ENCODE results near the gene NFIC.

Gene NFIC

GRCh38 chr19:3323658-3324057 lies 42.7 kb upstream of the NFIC start:
- no peak overlapping the region for H3K14ac ChIP-seq (ENCODE audit: low read length in 2 of 2)
- H2BK12ac ChIP-seq (ENCODE audit: low read length in 2 of 2), result no peak overlapping the region
- no peak overlapping the region for H2BK15ac ChIP-seq (ENCODE audit: low read depth, poor library complexity, severe bottlenecking)
- no peak overlapping the region for H4K8ac ChIP-seq (ENCODE audit: low read length)
- H3K9ac ChIP-seq (ENCODE audit: low read length), result no peak overlapping the region
- H4K91ac ChIP-seq (ENCODE audit: low read length), result no peak overlapping the region
- no peak for DNase-seq
- no peak overlapping the region for H3K4me3 ChIP-seq (ENCODE audit: insufficient read depth in 1 of 2, low read depth in 1 of 2, low read length in 2 of 2)
- peaks cover 16 to 33% of the 10 kb centered on the region in 2 experiments for H3K27me3 ChIP-seq (ENCODE audit: control insufficient read depth in 1 of 2, insufficient read depth in 1 of 2, low read length in 2 of 2)
- no peaks in the 10 kb centered on the region for H3K79me1 ChIP-seq (replicated peaks; ENCODE audit: low read length, poor library complexity, severe bottlenecking)
- no peak overlapping the region for H2AK5ac ChIP-seq (ENCODE audit: low read length, severe bottlenecking)
- no peaks in the 10 kb centered on the region for H3K4me1 ChIP-seq (ENCODE audit: control insufficient read depth, insufficient read depth, low read depth, low read length)
- no peak overlapping the region for H2BK120ac ChIP-seq (ENCODE audit: low read depth, low read length)
- H2AFZ ChIP-seq (ENCODE audit: low read depth, low read length), result no peak overlapping the region
- no peak overlapping the region for H3K23ac ChIP-seq (ENCODE audit: low read length in 2 of 2)
- 57% methylated on average over 2 of the region's 2 CpGs for WGBS
- no peaks in the 10 kb centered on the region for H3K9me3 ChIP-seq (ENCODE audit: control insufficient read depth, low read length)
- no peak overlapping the region for H2BK5ac ChIP-seq (ENCODE audit: low read depth, low read length, poor library complexity, severe bottlenecking)
- no peaks in the 10 kb centered on the region for H3K36me3 ChIP-seq (ENCODE audit: control insufficient read depth in 1 of 2, insufficient read depth in 2 of 2, low read depth in 1 of 2, low read length in 2 of 2)
- no peak overlapping the region for H3K27ac ChIP-seq (ENCODE audit: low read length, poor library complexity, severe bottlenecking)
- H3K4ac ChIP-seq (ENCODE audit: low read depth in 1 of 2, low read length in 2 of 2), result no peak overlapping the region
- H3K18ac ChIP-seq (ENCODE audit: low read depth in 1 of 2, low read length in 2 of 2), result no peak overlapping the region
- no peak overlapping the region for H3K4me2 ChIP-seq (ENCODE audit: low read length, poor library complexity, severe bottlenecking)

DNA sequence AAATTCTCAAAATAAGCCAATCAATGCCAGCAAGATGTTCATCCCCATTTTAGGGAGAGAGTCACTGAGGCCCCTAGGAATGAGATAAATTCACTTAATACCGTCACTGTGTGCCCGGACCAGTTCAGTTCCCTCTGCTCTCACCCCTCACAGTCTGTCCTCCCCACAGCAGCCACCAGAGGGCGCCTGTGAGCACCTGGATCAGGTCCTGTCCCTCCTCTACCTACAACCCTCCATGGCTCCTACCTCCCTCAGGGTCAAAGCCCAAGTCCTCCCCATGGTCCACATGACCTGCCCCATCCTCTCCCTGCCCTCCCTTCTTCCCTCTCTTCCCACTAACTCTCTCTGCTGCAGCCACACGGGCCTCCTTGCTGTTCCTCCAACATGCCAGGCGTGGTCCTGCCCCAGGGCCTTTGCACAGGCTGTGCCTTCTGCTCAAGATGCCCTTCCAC lies 42.0 kb upstream of the NFIC start:
- H2AFZ ChIP-seq (ENCODE audit: low read depth, low read length), result no peak overlapping the region
- no peak overlapping the region for H3K27ac ChIP-seq (ENCODE audit: low read length, poor library complexity, severe bottlenecking)
- peak; percentile 44 for DNase-seq
- WGBS, result 54% methylated on average over 5 of the region's 5 CpGs
- H3K18ac ChIP-seq (ENCODE audit: low read depth in 1 of 2, low read length in 2 of 2), result no peak overlapping the region
- H2BK5ac ChIP-seq (ENCODE audit: low read depth, low read length, poor library complexity, severe bottlenecking), result no peak overlapping the region
- H2AK5ac ChIP-seq (ENCODE audit: low read length, severe bottlenecking), result no peak overlapping the region
- no peak overlapping the region for H3K14ac ChIP-seq (ENCODE audit: low read length in 2 of 2)
- no peak overlapping the region for H3K23ac ChIP-seq (ENCODE audit: low read length in 2 of 2)
- no peak overlapping the region for H4K8ac ChIP-seq (ENCODE audit: low read length)
- H3K4me2 ChIP-seq (ENCODE audit: low read length, poor library complexity, severe bottlenecking), result no peak overlapping the region
- no peak overlapping the region for H4K91ac ChIP-seq (ENCODE audit: low read length)
- peaks cover 16 to 33% of the 10 kb centered on the region in 2 experiments for H3K27me3 ChIP-seq (ENCODE audit: control insufficient read depth in 1 of 2, insufficient read depth in 1 of 2, low read length in 2 of 2)
- no peak overlapping the region for H2BK120ac ChIP-seq (ENCODE audit: low read depth, low read length)
- no peak overlapping the region for H3K4ac ChIP-seq (ENCODE audit: low read depth in 1 of 2, low read length in 2 of 2)
- no peak overlapping the region for H3K4me3 ChIP-seq (ENCODE audit: insufficient read depth in 1 of 2, low read depth in 1 of 2, low read length in 2 of 2)
- H3K9me3 ChIP-seq (ENCODE audit: control insufficient read depth, low read length), result no peaks in the 10 kb centered on the region
- H2BK15ac ChIP-seq (ENCODE audit: low read depth, poor library complexity, severe bottlenecking), result no peak overlapping the region
- no peaks in the 10 kb centered on the region for H3K4me1 ChIP-seq (ENCODE audit: control insufficient read depth, insufficient read depth, low read depth, low read length)
- H3K9ac ChIP-seq (ENCODE audit: low read length), result no peak overlapping the region
- H2BK12ac ChIP-seq (ENCODE audit: low read length in 2 of 2), result no peak overlapping the region
- no peaks in the 10 kb centered on the region for H3K36me3 ChIP-seq (ENCODE audit: control insufficient read depth in 1 of 2, insufficient read depth in 2 of 2, low read depth in 1 of 2, low read length in 2 of 2)
- H3K79me1 ChIP-seq (replicated peaks; ENCODE audit: low read length, poor library complexity, severe bottlenecking), result no peaks in the 10 kb centered on the region

GRCh38 chr19:3325451-3325850 lies 40.9 kb upstream of the NFIC start:
- Histone ChIP-seq H2BK5ac (ENCODE audit: low read depth, low read length, poor library complexity, severe bottlenecking) (no peak overlapping the region), H2BK120ac (ENCODE audit: low read depth, low read length) (no peak overlapping the region), H2AK5ac (ENCODE audit: low read length, severe bottlenecking) (no peak overlapping the region), H3K79me1 (replicated peaks; ENCODE audit: low read length, poor library complexity, severe bottlenecking) (no peaks in the 10 kb centered on the region), H4K91ac (ENCODE audit: low read length) (no peak overlapping the region), H3K4me1 (ENCODE audit: control insufficient read depth, insufficient read depth, low read depth, low read length) (no peaks in the 10 kb centered on the region), H3K27me3 (ENCODE audit: control insufficient read depth in 1 of 2, insufficient read depth in 1 of 2, low read length in 2 of 2) (peaks cover 16 to 25% of the 10 kb centered on the region in 2 experiments), H3K27ac (ENCODE audit: low read length, poor library complexity, severe bottlenecking) (no peak overlapping the region), H3K4me3 (ENCODE audit: insufficient read depth in 1 of 2, low read depth in 1 of 2, low read length in 2 of 2) (no peak overlapping the region), H2AFZ (ENCODE audit: low read depth, low read length) (no peak overlapping the region), H3K23ac (ENCODE audit: low read length in 2 of 2) (no peak overlapping the region), H3K9me3 (ENCODE audit: control insufficient read depth, low read length) (no peaks in the 10 kb centered on the region), H3K4ac (ENCODE audit: low read depth in 1 of 2, low read length in 2 of 2) (no peak overlapping the region), H3K4me2 (ENCODE audit: low read length, poor library complexity, severe bottlenecking) (no peak overlapping the region), H2BK12ac (ENCODE audit: low read length in 2 of 2) (no peak overlapping the region), H2BK15ac (ENCODE audit: low read depth, poor library complexity, severe bottlenecking) (no peak overlapping the region), H3K9ac (ENCODE audit: low read length) (no peak overlapping the region), H3K14ac (ENCODE audit: low read length in 2 of 2) (no peak overlapping the region), H3K18ac (ENCODE audit: low read depth in 1 of 2, low read length in 2 of 2) (no peak overlapping the region), H3K36me3 (ENCODE audit: control insufficient read depth in 1 of 2, insufficient read depth in 2 of 2, low read depth in 1 of 2, low read length in 2 of 2) (no peaks in the 10 kb centered on the region), H4K8ac (ENCODE audit: low read length) (no peak overlapping the region)
- WGBS, result 68% methylated on average over 1 of the region's 1 CpG
- no peak for DNase-seq

DNA sequence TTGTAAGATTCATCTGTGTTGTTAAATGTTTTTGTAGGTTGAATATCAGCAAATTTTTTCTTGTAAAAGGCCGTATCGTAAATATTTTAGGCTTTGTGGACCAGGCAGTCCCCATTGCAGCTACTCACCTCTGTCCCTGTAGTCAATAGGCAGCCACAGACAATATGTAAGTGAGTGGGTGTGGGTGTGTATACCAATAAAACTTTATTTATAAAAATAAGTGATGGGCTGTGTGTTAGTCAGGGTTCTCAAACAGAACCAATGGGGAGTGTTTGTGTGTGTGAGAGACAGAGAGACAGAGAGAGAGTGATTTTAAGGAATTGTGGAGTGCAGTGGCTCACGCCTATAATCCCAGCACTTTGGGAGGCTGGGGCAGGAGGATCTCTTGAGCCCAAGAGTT lies 37.6 kb upstream of the NFIC start:
- Histone ChIP-seq H2BK12ac (ENCODE audit: low read length in 2 of 2) (no peak overlapping the region), H2AFZ (ENCODE audit: low read depth, low read length) (no peak overlapping the region), H2AK5ac (ENCODE audit: low read length, severe bottlenecking) (no peak overlapping the region), H2BK120ac (ENCODE audit: low read depth, low read length) (no peak overlapping the region), H2BK5ac (ENCODE audit: low read depth, low read length, poor library complexity, severe bottlenecking) (no peak overlapping the region), H3K9me3 (ENCODE audit: control insufficient read depth, low read length) (no peaks in the 10 kb centered on the region), H4K91ac (ENCODE audit: low read length) (no peak overlapping the region), H3K27me3 (ENCODE audit: control insufficient read depth in 1 of 2, insufficient read depth in 1 of 2, low read length in 2 of 2) (peaks cover 0 to 6% of the 10 kb centered on the region in 2 experiments), H3K4me2 (ENCODE audit: low read length, poor library complexity, severe bottlenecking) (no peak overlapping the region), H3K23ac (ENCODE audit: low read length in 2 of 2) (no peak overlapping the region), H3K9ac (ENCODE audit: low read length) (no peak overlapping the region), H3K14ac (ENCODE audit: low read length in 2 of 2) (no peak overlapping the region), H3K4ac (ENCODE audit: low read depth in 1 of 2, low read length in 2 of 2) (no peak overlapping the region), H3K18ac (ENCODE audit: low read depth in 1 of 2, low read length in 2 of 2) (no peak overlapping the region), H3K36me3 (ENCODE audit: control insufficient read depth in 1 of 2, insufficient read depth in 2 of 2, low read depth in 1 of 2, low read length in 2 of 2) (no peaks in the 10 kb centered on the region), H3K4me1 (ENCODE audit: control insufficient read depth, insufficient read depth, low read depth, low read length) (no peaks in the 10 kb centered on the region), H4K8ac (ENCODE audit: low read length) (no peak overlapping the region), H3K27ac (ENCODE audit: low read length, poor library complexity, severe bottlenecking) (no peak overlapping the region), H3K4me3 (ENCODE audit: insufficient read depth in 1 of 2, low read depth in 1 of 2, low read length in 2 of 2) (no peak overlapping the region), H3K79me1 (replicated peaks; ENCODE audit: low read length, poor library complexity, severe bottlenecking) (no peaks in the 10 kb centered on the region), H2BK15ac (ENCODE audit: low read depth, poor library complexity, severe bottlenecking) (no peak overlapping the region)
- DNase-seq, result no peak
- WGBS, result 100% methylated on average over 2 of the region's 3 CpGs

Data from mesenchymal stem cell (in vitro differentiated cells and primary cell).